ENCODE data around the gene GNG12.

GNG12 gene

GRCh38 chr1:67843746-67844145 is 10.5 kb upstream of the GNG12 start:
- H3K27ac ChIP-seq (ENCODE audit: low read depth, low read length) = peak overlapping the region; percentile 61
- no peaks in the 10 kb centered on the region for H3K36me3 ChIP-seq (ENCODE audit: control insufficient read depth in 5 of 5, insufficient read depth in 5 of 5, low read length in 5 of 5)
- H3K9me3 ChIP-seq (ENCODE audit: control insufficient read depth in 5 of 5, low read length in 5 of 5) = no peaks in the 10 kb centered on the region
- H3K4me3 ChIP-seq (ENCODE audit: low read depth in 1 of 5, low read length in 5 of 5) = no peak overlapping the region
- peaks cover 0 to 18% (median 16%) of the 10 kb centered on the region in 5 donors for H3K4me1 ChIP-seq (ENCODE audit: control insufficient read depth in 5 of 5, insufficient read depth in 5 of 5, low read length in 5 of 5)
- peak overlapping the region in 1 of 5 donors; percentile 2 for H3K9ac ChIP-seq (ENCODE audit: low read length in 5 of 5)
- no peaks in the 10 kb centered on the region for H3K27me3 ChIP-seq (ENCODE audit: control insufficient read depth in 5 of 5, insufficient read depth in 4 of 5, low read length in 5 of 5)

DNA sequence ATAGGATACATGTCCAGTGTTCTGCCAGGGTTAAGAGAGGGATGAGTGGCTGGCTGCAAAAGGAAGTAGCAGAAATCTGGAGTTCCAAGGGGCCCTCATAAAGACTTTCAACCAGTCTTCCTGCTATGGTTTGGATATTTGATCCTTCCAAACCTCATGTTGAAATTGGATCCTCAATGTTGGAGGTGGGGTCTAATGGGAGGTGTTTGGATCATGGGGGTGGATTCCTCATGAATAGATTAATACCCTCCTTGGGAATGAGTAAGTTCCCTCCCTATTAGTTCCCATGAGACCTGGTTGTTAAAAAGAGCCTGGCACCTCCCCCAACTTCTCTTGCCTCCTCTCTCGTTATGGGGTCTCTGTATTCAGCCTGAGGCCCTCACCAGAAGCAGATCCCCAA is 10.1 kb upstream of the GNG12 start:
- Histone ChIP-seq H3K36me3 (ENCODE audit: control insufficient read depth in 5 of 5, insufficient read depth in 5 of 5, low read length in 5 of 5) (no peaks in the 10 kb centered on the region), H3K4me3 (ENCODE audit: low read depth in 1 of 5, low read length in 5 of 5) (no peak overlapping the region), H3K27me3 (ENCODE audit: control insufficient read depth in 5 of 5, insufficient read depth in 4 of 5, low read length in 5 of 5) (no peaks in the 10 kb centered on the region), H3K9me3 (ENCODE audit: control insufficient read depth in 5 of 5, low read length in 5 of 5) (no peaks in the 10 kb centered on the region), H3K9ac (ENCODE audit: low read length in 5 of 5) (peak overlapping the region in 1 of 5 donors; percentile 2), H3K27ac (ENCODE audit: low read depth, low read length) (peak overlapping the region; percentile 61), H3K4me1 (ENCODE audit: control insufficient read depth in 5 of 5, insufficient read depth in 5 of 5, low read length in 5 of 5) (peaks cover 0 to 20% (median 18%) of the 10 kb centered on the region in 5 donors)

- Histone ChIP-seq H3K27me3 (ENCODE audit: control insufficient read depth in 5 of 5, insufficient read depth in 4 of 5, low read length in 5 of 5) (no peaks in the 10 kb centered on the region), H3K4me1 (ENCODE audit: control insufficient read depth in 5 of 5, insufficient read depth in 5 of 5, low read length in 5 of 5) (peaks cover 0 to 31% (median 14%) of the 10 kb centered on the region in 5 donors), H3K36me3 (ENCODE audit: control insufficient read depth in 5 of 5, insufficient read depth in 5 of 5, low read length in 5 of 5) (no peaks in the 10 kb centered on the region), H3K4me3 (ENCODE audit: low read depth in 1 of 5, low read length in 5 of 5) (no peak overlapping the region), H3K9ac (ENCODE audit: low read length in 5 of 5) (no peak overlapping the region), H3K27ac (ENCODE audit: low read depth, low read length) (peak overlapping the region; percentile 58), H3K9me3 (ENCODE audit: control insufficient read depth in 5 of 5, low read length in 5 of 5) (no peaks in the 10 kb centered on the region)
Observed at GRCh38 chr1:67840449-67840848, 7.2 kb upstream of the GNG12 start.

DNA sequence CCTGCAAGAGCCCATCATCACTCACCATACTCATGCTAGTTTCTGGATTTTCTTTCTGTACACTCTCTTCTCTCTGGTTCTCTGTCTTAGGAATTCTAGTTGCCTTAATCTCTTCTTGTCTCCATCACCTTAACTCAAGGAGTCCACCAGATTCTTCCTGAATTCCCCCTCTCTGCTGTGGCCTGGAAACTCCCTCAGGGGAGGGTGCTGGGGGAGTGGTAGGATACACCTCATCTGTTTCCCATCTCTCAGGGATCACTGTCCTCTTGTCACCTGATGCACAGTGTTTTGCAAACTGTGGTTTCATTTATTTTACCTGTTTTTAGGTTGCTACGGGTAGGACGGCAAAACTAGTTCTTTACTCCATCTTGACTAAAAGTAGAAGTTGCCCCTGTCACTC is 6.6 kb upstream of the GNG12 start:
- H3K4me3 ChIP-seq (ENCODE audit: low read depth in 1 of 5, low read length in 5 of 5) = no peak overlapping the region
- H3K9ac ChIP-seq (ENCODE audit: low read length in 5 of 5) = no peak overlapping the region
- no peaks in the 10 kb centered on the region for H3K9me3 ChIP-seq (ENCODE audit: control insufficient read depth in 5 of 5, low read length in 5 of 5)
- no peaks in the 10 kb centered on the region for H3K27me3 ChIP-seq (ENCODE audit: control insufficient read depth in 5 of 5, insufficient read depth in 4 of 5, low read length in 5 of 5)
- H3K36me3 ChIP-seq (ENCODE audit: control insufficient read depth in 5 of 5, insufficient read depth in 5 of 5, low read length in 5 of 5) = no peaks in the 10 kb centered on the region
- peak overlapping the region; percentile 58 for H3K27ac ChIP-seq (ENCODE audit: low read depth, low read length)
- peaks cover 0 to 33% (median 14%) of the 10 kb centered on the region in 5 donors for H3K4me1 ChIP-seq (ENCODE audit: control insufficient read depth in 5 of 5, insufficient read depth in 5 of 5, low read length in 5 of 5)

DNA sequence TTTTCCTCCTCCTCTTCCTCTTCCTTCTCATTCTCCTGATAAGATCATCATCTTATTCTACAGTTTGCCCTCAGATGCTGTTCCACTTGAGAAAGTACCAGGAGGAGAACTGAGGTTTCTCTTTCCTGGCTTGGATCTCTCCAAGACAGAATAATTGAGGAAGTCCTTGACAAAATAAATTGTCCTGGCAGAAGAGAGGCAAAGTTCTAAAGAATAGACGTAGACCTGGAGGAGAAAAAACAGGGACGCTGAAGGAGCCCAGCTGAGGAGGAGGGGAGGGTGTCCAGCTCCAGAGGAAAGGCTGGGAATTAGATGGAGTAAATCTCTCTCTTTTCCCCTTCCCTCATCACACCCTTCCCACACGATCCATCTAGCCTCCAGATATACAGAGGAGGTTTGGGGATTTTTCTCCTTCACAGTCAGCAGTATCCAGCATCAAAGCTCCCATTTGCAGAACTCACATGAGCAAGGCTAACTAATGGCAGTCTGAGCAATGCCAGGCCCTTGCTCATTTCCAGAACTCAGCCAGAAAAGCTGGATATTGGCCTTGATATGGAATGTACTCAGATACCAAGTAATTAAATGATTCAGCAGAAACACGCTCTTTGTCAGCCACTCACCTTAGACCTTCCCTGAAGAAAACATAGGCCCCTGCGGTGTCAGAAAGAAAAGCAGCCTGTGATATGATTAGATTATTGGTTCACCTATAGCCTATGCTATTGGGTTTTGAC is 5.1 kb upstream of the GNG12 start:
- H3K4me1 ChIP-seq (ENCODE audit: control insufficient read depth in 5 of 5, insufficient read depth in 5 of 5, low read length in 5 of 5) = peaks cover 0 to 39% (median 21%) of the 10 kb centered on the region in 5 donors
- H3K36me3 ChIP-seq (ENCODE audit: control insufficient read depth in 5 of 5, insufficient read depth in 5 of 5, low read length in 5 of 5) = no peaks in the 10 kb centered on the region
- H3K9me3 ChIP-seq (ENCODE audit: control insufficient read depth in 5 of 5, low read length in 5 of 5) = no peaks in the 10 kb centered on the region
- no peak overlapping the region for H3K4me3 ChIP-seq (ENCODE audit: low read depth in 1 of 5, low read length in 5 of 5)
- no peak overlapping the region for H3K9ac ChIP-seq (ENCODE audit: low read length in 5 of 5)
- no peaks in the 10 kb centered on the region for H3K27me3 ChIP-seq (ENCODE audit: control insufficient read depth in 5 of 5, insufficient read depth in 4 of 5, low read length in 5 of 5)
- H3K27ac ChIP-seq (ENCODE audit: low read depth, low read length) = no peak overlapping the region

- Histone ChIP-seq H3K4me3 (ENCODE audit: low read depth in 1 of 5, low read length in 5 of 5) (no peak overlapping the region), H3K27ac (ENCODE audit: low read depth, low read length) (no peak overlapping the region), H3K9ac (ENCODE audit: low read length in 5 of 5) (no peak overlapping the region), H3K4me1 (ENCODE audit: control insufficient read depth in 5 of 5, insufficient read depth in 5 of 5, low read length in 5 of 5) (peaks cover 0 to 42% (median 27%) of the 10 kb centered on the region in 5 donors), H3K27me3 (ENCODE audit: control insufficient read depth in 5 of 5, insufficient read depth in 4 of 5, low read length in 5 of 5) (no peaks in the 10 kb centered on the region), H3K36me3 (ENCODE audit: control insufficient read depth in 5 of 5, insufficient read depth in 5 of 5, low read length in 5 of 5) (no peaks in the 10 kb centered on the region), H3K9me3 (ENCODE audit: control insufficient read depth in 5 of 5, low read length in 5 of 5) (no peaks in the 10 kb centered on the region)
Observed at GRCh38 chr1:67836769-67837168, 3.5 kb upstream of the GNG12 start.

- Histone ChIP-seq H3K4me1 (ENCODE audit: control insufficient read depth in 5 of 5, insufficient read depth in 5 of 5, low read length in 5 of 5) (peaks cover 0 to 47% (median 34%) of the 10 kb centered on the region in 5 donors), H3K36me3 (ENCODE audit: control insufficient read depth in 5 of 5, insufficient read depth in 5 of 5, low read length in 5 of 5) (no peaks in the 10 kb centered on the region), H3K9me3 (ENCODE audit: control insufficient read depth in 5 of 5, low read length in 5 of 5) (no peaks in the 10 kb centered on the region), H3K4me3 (ENCODE audit: low read depth in 1 of 5, low read length in 5 of 5) (no peak overlapping the region), H3K27me3 (ENCODE audit: control insufficient read depth in 5 of 5, insufficient read depth in 4 of 5, low read length in 5 of 5) (no peaks in the 10 kb centered on the region), H3K9ac (ENCODE audit: low read length in 5 of 5) (no peak overlapping the region), H3K27ac (ENCODE audit: low read depth, low read length) (peak overlapping the region; percentile 25)
Observed at GRCh38 chr1:67835663-67836452, 2.6 kb upstream of the GNG12 start.

- Histone ChIP-seq H3K27ac (ENCODE audit: low read depth, low read length) (peak overlapping the region; percentile 84), H3K9me3 (ENCODE audit: control insufficient read depth in 5 of 5, low read length in 5 of 5) (no peaks in the 10 kb centered on the region), H3K4me1 (ENCODE audit: control insufficient read depth in 5 of 5, insufficient read depth in 5 of 5, low read length in 5 of 5) (peaks cover 0 to 44% (median 27%) of the 10 kb centered on the region in 5 donors), H3K4me3 (ENCODE audit: low read depth in 1 of 5, low read length in 5 of 5) (no peak overlapping the region), H3K36me3 (ENCODE audit: control insufficient read depth in 5 of 5, insufficient read depth in 5 of 5, low read length in 5 of 5) (no peaks in the 10 kb centered on the region), H3K27me3 (ENCODE audit: control insufficient read depth in 5 of 5, insufficient read depth in 4 of 5, low read length in 5 of 5) (no peaks in the 10 kb centered on the region), H3K9ac (ENCODE audit: low read length in 5 of 5) (no peak overlapping the region)
Observed at GRCh38 chr1:67834246-67834877, 1.1 kb upstream of the GNG12 start.

DNA sequence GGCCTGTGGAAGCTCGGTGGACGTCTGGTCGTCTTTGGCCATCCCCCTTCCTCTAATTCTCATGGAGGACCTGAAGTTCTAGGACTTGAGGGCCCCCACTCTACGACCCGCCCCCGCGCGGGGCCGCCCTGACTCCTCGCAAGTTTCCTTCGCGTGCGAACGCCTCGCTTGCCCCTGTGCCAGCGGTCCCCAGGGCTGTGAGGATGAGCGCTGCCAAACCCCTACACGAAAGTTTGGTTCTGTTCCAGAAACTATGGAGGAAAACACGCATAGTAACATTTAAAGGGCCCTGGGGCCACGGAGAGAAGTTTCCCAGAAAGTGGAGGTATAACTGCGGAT is 304 bp upstream of the GNG12 start:
- no peaks in the 10 kb centered on the region for H3K27me3 ChIP-seq (ENCODE audit: control insufficient read depth in 5 of 5, insufficient read depth in 4 of 5, low read length in 5 of 5)
- H3K36me3 ChIP-seq (ENCODE audit: control insufficient read depth in 5 of 5, insufficient read depth in 5 of 5, low read length in 5 of 5) = no peaks in the 10 kb centered on the region
- H3K27ac ChIP-seq (ENCODE audit: low read depth, low read length) = peak overlapping the region; percentile 84
- peaks cover 0 to 44% (median 25%) of the 10 kb centered on the region in 5 donors for H3K4me1 ChIP-seq (ENCODE audit: control insufficient read depth in 5 of 5, insufficient read depth in 5 of 5, low read length in 5 of 5)
- peak overlapping the region in 4 of 5 donors; percentile 65 to 96 (median 84) for H3K9ac ChIP-seq (ENCODE audit: low read length in 5 of 5)
- no peaks in the 10 kb centered on the region for H3K9me3 ChIP-seq (ENCODE audit: control insufficient read depth in 5 of 5, low read length in 5 of 5)
- H3K4me3 ChIP-seq (ENCODE audit: low read depth in 1 of 5, low read length in 5 of 5) = peak overlapping the region; percentile 40 to 92 (median 88)

Measured in subcutaneous abdominal adipose tissue (tissue), 5 donors.